ENCODE results near the gene TENT5C.

The TENT5C gene

DNA sequence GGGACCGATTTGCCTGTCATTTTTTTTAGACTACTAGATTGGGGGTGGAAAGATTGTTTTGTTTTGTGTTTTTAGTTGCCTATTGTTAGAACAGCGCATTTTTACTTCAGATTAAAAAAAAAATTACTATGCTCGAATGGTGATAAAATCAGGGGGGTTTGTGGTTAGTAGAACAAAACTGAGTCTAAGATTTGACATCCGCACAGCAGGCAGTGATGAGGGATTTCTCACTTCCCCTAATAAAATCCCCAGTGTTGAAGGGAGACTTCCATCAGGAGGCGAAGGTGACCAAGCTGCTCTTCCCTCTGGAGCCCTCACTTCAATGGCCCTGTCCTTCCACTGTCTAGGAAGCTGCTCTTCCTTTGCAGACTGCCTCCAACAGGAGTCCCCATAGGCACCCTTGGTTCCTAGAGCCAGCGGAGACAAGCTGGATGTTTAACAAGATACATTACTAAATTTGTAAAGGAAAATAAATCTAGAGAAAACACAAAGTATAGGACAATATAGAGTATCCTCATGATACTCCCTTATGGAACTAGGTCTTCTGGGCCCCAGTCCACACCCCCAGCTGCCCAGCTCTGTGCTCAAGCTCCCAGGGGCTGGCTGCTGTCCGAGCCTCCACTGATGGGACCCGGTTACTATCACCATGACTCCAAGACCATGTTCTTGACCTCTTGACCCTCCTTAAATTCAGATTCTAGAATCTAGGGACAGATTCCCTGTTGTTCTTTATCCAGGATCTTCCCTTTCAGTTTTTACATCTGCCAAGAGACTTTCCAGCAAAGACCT, 31.0 kb downstream of the TENT5C start:
- DNase-seq (ENCODE audit: low read depth) = no peak

DNA sequence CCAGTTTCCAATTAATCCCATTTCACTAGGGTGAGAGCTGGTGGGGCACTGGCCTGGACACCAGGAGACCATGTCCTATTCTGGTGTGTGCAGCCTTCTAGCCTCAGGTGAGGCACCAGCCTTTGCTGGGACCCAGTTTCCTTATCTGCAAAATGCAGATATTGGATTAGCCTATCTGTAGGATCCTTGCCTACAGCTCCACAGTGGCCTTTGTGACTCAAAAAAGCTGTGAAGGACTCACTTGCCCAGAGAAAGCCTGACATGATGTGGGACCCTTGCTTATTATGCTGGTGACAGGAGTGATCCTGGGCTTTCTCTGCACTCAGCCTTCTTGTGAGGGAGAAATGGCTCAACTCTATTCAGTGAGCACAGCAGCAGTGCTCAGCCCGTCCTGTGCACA, 32.3 kb downstream of the TENT5C start:
- no peak for DNase-seq (ENCODE audit: low read depth)

DNA sequence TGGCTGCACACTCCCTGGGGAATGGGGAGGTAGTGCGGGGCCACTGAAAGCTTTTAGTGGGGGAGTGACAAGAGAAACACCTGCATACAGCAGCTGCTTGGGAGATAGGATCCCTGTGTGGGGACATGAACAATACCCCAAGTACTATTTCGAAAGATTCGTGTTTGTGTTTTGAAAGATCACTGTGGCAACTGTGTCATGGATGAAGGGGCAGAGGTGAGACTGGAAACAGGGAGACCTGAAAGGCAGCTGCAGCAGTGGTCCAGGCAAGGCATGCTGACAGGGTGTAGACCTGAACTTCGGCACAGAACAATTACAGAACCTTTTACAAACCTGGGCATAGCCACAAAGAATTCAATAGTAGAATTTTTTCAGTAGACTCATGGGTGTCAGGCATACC, 32.9 kb downstream of the TENT5C start:
- no peak for DNase-seq (ENCODE audit: low read depth)

DNA sequence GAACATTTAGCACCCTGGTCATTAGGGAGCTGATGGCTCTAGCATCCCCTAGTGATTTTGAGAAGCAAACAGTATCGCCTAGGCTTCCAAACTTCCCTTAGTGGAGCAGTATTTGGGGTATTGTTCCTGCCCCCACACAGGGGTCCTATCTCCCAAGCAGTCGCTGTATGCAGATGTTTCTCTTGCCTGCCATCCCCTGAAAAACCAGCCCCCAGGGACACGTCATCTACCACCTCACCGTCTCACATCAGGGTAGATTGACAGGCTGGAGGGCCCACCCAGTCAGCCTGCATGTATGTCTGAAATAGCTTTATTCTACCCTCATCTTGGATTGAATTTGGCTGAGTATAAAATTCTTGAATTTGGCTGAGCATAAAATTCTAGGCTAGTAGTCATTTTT, 33.9 kb downstream of the TENT5C start:
- no peak for DNase-seq (ENCODE audit: low read depth)

DNA sequence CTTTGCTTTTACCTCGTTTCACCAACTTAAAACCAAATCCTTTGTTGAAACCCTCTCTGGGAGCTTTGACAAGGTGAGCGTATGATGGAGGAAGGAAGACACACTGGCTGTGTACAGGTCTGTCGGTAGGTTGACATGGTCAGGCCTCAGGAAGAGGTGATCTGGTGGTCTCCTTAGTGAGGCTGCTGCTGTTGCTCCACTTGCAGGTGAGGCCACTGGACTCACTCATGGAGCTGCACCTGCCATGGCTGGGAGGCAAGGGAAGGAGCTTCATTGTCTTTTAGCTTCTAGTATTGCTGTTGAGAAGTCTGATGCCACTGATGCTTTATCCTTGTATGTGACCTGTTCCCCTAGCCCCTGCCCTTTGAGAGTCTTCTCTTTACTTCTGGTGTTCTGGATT, 35.7 kb downstream of the TENT5C start:
- DNase-seq (ENCODE audit: low read depth) = no peak

DNA sequence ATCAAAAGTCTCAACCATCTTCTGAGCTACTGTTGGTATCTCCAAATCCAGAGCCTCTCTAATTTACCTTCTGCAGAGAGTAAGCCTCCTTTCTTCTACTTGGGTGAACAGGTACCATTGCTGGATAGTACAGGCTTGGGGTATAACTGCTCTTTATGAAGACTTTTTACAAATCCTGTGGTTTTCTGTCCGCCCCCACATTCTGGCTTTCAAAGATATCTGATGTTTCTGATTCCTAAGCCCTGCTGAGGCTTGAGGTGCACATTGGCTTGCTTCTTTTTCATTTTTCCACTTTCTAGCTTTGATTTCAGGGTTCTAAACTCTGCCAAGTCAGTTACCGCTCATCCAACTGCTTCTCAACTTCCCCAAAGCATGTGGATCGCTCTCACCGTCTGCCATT, 37.1 kb downstream of the TENT5C start:
- no peak for DNase-seq (ENCODE audit: low read depth)

DNA sequence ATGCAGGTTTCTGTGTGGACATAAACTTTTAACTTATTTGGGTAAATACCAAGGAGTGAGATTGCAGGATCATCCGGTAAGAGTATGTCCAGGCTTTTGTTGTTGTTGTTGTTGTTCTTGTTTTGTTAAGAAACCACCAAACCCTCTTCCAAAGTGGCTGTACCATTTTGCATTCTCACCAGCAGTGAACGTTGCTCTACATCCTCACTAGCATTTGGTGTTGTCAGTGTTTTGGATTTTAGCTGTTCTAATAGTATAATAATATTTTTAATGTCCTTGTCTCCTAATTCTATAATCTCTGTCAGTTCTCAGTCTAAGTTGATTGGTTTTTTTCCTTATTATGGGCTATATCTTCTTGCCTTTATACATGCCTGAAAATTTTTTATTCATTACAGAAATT, 37.8 kb downstream of the TENT5C start:
- DNase-seq (ENCODE audit: low read depth) = no peak

DNA sequence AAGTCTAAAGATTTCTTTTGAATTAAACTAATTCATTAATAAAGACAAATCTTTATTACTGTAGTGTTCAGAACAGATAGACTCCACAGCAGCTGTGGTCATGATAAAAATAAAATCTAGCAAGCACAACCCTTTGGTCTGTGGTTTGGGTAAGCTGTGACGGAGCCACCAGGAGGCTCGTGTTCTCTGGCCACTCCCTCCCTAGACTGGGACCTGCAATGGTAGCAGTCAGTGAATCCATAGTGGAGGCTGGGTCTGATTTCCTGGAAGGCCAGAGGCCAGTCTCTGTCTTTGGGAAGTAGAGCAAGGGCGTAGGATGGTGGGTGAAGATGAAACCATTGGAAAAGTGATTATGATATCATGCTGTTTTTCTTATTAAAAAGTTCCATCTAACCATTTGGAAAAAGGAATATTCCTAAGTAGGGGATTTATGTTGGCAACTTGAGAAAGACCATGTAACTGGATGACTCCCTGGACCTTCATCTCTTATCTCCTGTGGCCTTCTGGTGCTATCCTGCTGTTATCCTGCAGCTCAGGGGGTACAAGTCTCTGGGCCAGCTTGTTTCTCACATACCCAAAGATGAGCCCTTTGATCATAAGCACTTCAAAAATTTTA, 39.0 kb downstream of the TENT5C start:
- DNase-seq (ENCODE audit: low read depth) = no peak

DNA sequence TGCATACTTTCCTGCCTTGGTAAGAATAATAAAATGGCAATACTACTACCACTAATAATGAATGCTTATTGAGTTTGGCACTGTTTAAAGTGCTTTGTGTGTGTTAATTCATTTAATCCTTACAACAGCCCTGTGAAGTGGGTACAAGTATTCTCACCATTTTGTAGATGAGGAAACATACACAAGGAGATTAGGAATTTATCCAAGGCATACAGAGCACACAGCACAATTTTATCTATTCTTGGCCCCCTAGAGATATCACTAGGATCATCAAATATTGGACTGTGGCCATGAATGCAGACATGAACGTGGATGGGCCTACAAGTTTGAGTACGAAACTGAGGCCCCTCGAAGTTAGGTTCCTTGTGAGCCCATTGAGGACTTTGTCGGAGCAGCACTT, 39.5 kb downstream of the TENT5C start:
- DNase-seq (ENCODE audit: low read depth) = no peak

DNA sequence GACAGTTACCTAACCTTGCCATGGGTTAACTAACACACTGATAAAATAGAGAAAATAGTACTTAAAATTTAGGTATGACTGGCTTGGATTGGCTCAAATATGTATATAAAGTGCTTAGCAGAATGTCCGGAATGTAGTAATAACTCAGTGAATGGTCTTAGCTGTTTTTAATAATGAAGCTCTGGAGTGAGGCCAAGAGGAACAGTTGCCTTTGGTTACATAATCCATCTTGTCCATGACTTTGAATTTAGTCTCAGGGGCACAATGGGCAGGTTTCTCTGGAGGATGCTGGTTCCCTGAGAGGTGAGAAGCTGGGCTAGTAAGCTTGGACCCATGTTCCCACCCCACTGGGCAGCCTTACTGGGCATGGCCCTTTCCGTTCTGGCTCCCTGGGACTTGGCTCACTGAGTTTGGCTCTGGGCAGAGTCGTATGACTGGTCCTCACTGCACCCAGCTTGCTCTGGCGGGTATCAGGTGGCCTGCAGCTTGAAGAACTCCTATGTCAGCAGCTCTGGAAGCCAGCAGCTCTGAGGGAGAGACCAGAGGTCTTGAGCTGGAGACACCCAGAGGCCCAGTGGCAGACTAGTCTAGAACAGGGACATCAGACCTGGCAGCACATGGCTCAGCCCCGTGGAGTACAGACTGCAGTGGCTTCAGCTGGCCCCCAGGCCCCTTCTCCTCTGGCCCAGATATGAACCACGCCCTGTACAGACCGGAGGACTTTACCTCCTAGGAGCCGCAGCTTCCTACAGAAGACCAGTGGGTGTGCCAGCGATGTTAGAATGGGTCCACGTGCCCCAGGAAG, 40.4 kb downstream of the TENT5C start:
- no peak for DNase-seq (ENCODE audit: low read depth)

DNA sequence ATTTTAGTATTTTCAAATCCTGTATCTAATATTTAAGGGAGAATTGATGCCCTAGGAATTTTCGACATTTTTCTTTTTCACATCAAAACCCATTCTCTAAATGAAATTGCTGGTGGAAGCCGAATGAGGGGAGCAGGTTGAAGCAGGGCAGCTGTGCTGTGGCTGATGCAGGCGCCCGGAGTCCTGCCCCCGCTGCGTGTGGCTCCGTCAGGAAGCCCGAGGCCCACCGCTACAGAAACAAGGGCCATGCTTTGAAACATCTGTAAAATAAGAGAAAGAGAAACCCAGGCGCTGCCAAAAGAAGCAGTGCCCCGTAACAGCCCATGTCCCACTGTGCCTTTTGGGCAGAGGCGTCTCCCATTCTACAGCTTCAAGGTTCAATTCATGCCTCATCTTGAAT, 41.1 kb downstream of the TENT5C start:
- DNase-seq (ENCODE audit: low read depth) = no peak

DNA sequence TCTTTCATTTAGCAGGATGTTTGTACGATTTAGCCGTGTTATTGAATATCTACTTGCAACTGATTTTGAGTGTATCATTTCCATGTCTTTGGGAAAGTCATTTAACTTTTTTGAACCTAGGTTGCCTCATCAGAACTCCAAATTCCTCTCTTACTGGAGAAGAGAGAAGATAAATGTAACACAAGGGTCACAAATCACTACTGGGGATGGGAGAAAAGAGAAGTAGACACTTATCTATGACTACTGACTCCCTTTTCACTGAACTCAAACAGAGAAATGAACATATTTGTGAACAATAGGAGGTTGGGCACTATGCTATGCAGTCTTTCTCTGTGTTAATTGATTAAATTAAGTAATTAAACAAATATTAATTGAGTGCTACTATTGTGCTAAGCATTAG, 42.2 kb downstream of the TENT5C start:
- DNase-seq (ENCODE audit: low read depth) = no peak

DNA sequence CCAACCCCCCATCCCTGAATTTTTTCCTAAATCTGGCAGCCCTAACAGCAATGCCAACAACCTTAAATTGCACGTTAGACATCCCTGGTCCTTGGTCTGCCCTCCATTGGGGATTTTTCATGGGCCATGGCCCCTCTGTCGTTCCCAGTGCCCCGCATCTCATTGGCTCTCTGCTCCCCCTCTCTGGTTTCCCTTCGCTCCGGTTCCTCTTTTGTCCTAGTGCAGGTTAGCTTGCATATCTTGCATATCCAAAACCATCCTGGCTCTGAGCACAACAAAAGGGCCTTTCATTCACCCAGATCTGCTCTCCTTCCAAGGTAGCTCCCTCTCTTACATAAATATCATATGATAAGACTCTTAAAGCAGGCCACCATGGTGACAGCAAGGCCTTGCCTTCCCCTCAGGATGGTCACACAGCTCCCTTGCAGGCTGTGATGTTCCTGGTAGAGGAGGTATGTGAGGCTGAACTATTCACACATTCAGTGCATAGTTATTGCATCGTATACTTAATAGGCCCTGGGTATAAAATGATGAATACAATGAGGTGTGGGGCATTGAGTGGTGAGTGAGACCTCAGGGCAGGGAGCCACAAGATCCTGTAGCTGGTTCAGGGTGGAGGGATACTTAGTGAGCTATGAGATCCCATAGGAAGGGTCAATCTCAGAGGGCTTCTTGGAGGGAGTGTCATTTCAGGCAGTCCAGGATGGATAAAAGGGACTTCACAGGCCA, 45.2 kb downstream of the TENT5C start:
- no peak for DNase-seq (ENCODE audit: low read depth)

DNA sequence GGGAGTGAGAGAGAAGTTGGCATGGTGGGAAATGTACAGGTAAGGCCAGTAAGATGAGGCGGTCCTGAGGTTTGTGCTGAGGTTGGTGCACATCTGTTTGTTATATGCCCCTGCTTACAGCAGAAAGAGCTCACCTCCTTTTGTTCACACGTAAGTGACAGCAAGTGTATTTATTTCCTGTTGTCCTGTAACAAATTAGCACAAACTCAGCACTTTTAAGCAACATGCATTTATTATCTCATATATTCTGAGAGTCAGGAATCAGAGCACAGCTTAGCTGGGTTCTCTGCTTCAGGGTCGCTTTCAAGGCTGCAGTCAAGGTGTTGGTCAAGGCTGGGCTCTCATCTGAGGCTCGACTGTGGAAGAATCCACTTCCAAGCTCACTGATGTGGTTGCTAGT, 45.8 kb downstream of the TENT5C start:
- DNase-seq (ENCODE audit: low read depth) = no peak

DNA sequence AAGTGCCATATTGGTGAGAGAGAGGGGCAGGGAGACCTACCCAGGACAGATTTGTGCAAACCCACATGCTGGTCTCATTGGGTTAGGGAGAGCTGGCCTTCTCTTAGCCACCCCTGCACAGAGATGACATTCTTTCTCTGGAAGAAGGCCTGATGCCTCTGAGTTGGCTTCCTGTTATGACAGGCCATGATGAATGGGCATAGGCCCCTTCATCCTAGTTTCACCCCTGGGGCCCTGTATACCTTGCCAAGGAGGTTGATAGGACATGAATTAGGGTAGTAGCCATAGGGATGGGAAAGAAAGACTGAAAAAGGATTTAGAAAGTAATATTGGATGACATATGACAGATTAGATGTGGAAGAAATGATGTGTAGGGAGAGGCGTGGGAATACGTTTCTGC, 46.6 kb downstream of the TENT5C start:
- no peak for DNase-seq (ENCODE audit: low read depth)

DNA sequence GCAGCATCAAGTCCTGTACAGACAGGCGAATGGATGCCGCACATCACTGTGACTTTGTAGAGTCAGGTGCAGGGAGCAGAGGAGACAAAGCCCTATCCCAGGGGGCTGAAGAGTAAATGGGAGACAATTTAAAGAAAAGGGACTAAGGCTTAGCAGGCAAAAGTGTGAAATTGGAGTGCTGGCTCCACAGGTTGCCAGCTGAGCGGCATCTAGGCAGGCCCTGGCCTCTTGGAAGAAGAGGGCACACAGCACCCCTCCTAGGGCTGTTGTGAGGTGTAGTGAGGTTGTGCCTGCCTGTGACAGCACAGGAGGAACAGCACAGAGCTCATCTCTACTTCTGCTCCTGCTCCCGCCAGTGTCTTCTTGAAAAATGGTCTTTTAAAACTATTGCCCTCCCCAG, 47.3 kb downstream of the TENT5C start:
- DNase-seq (ENCODE audit: low read depth) = no peak

DNA sequence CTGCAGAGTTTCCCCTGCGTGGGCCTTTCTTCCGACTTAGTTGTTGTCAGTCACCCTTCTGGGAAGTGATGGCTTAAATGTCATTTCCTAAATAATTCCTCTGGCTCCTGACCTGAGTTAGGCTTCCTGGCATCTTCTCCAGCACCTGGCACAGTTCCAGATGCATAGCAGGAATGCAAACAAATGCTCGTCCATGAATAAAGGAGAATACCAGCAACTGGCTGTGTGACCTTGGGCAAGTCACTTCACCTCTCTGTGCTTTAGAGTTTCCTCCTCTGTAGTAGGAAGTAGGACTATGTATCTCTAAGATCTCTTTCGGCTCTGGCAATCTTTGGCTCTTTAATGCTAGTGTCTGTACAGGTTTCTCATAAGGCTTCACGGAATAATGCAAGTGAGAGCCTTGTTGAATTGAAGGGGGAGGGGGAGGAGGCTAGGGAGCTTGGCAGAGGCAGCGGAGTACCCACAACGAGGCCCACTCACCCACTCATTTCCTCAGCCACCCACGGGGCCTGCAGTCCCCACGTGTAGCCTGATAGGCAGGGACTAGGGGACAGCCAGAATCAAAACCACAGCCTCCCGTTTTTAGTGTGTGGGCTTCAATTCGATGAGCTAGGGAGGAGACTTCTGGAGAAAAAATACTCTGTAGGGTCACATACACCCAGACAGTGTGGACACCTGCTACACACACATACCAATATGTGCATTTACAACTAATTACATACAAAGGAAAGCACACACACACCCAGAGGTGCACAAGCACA, 48.1 kb downstream of the TENT5C start:
- no peak for DNase-seq (ENCODE audit: low read depth)

DNA sequence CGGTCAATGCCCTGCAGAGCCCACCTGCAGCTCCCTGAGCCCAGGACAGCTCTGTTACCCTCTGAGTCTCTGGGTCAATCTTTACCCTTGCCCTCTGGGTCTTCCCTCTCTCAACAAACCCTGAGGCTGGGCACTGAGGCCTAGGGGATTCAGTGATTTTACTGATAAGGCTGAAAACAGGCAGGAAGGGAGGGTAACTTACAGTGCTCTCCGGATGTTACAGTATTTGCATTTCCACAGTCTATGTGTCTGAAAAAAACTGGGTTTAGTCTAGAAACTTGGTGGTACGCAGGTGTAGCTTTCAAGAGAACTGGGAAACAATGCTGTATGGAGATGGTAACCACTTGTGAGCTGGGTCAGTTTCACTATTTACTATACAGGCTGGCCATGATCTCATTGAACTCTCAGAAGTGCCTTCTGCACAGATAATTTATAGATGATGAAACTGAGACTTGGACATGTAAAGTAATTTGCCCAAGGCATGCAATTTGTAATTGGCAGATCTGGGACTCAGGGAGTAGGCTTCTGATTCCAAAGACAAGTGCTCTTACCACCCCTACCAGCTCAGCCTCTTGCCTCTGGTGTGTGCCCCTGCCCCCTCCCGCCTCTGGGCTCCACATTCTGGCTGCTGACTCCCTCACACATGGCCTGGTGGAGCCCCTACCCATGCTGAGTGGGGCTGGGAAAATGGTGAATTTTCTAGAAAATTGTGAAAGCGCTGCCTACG, 48.8 kb downstream of the TENT5C start:
- no peak for DNase-seq (ENCODE audit: low read depth)

DNA sequence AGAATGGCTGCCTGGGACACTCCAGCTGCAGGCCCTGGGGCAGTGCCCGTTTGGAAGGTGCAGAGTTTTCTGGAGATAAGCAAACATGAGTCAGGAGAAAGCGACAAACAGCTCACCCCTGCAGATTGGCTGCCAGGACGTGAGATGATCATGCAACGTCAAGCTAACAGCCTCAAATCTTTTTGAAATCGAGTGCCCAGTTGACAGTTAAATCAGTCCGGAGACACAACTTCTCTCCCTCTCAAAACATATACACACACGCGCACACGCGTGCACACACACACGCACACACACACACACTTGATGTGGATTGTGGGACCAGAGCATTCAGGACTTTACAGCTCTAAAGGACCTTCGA, 49.4 kb downstream of the TENT5C start:
- no peak for DNase-seq (ENCODE audit: low read depth)

DNA sequence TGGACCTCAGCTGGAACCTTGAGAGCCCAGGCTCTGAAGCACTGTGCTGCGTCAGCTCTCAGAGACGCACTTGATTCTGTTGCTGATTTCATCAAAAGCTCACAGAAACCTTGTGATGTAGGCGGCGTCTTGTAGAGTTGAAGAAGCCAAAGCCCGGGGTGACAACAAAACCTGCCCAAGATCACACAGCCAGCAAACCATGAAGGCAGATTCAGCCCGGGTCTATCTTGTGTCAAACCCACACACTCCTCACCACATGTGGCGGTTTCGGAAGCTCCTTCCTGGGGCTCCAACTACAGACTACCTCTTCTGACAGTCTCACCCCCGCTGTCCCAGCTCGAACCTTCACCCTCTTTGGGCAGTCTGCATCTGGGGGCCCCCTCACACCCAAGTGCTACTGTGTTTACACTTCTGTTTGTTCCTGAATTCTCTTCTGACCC, 50.4 kb downstream of the TENT5C start:
- peak; percentile 77 for DNase-seq (ENCODE audit: low read depth)

DNA sequence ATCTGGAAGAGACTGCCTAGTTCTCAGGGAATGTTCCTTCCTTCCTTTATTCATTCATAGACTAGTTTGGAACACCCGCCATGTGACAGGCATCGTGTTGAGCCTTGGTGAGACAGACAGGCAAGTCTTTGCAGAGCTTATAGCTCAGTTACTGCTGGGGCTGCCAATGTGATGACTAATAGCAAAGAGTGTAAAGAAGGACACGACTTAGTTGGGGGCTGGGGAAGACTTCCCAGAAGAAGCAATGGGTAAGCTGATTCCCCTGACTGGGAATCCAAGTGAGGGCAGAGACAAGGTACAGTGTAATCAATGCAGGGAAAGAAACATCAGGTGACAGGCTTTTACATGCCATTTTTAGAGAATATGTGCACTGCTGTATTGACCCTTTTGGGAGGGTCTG, 51.2 kb downstream of the TENT5C start:
- DNase-seq (ENCODE audit: low read depth) = no peak
